CD4-positive, alpha-beta memory T cell (primary cell): ENCODE measurements around the gene HOXA13. TPM values are rescaled to one million over a fixed set of nuclear protein-coding genes. Genes with fewer than 3 reads are reported as not detected.
A peak's percentile ranks its signal among the peaks of the same experiment; 100 is the strongest.

ENCODE experiments used
- CTCF ChIA-PET: fragments of 350-600 bp; sonication (Branson Sonifier 250); formaldehyde crosslinking; loops from one replicate; lab custom pipeline; 2021; ENCODE audit warnings: inconsistent platforms; ENCODE audit not compliant: partially characterized antibody; lab: Charles Lee
- POLR2A ChIA-PET: fragments of 350-600 bp; sonication (Branson Sonifier 250); formaldehyde crosslinking; loops from one replicate; lab custom pipeline; 2021; ENCODE audit not compliant: partially characterized antibody; lab: Charles Lee
- DNase-seq, 5 donors: peaks; one replicate each; pipeline versions ENCODE4 v3.0.0 to v3.0.0-alpha.2; 2020 to 2022; ENCODE audit warnings: mixed read lengths in 1 of 5
- H3K27ac ChIP-seq: one replicate; pipeline ENCODE4 v1.7.0; 2013; ENCODE audit warnings: low read depth, low read length
- H3K27me3 ChIP-seq: 2 replicates; pipeline ENCODE4 v1.7.0; 2013; ENCODE audit warnings: mild to moderate bottlenecking, low read length, moderate library complexity; ENCODE audit not compliant: insufficient read depth
- H3K36me3 ChIP-seq: 2 replicates; pipeline ENCODE4 v1.7.0; 2013; ENCODE audit warnings: mild to moderate bottlenecking, low read length, moderate library complexity; ENCODE audit not compliant: insufficient read depth
- H3K4me1 ChIP-seq: 2 replicates; pipeline ENCODE4 v1.7.0; 2013; ENCODE audit warnings: mild to moderate bottlenecking, low read length, moderate library complexity; ENCODE audit not compliant: insufficient read depth
- H3K4me3 ChIP-seq, 2 donors: one replicate each; pipeline ENCODE4 v1.7.0; 2013; ENCODE audit warnings: low read length in 2 of 2, mild to moderate bottlenecking in 1 of 2
- H3K9me3 ChIP-seq, 2 donors: one replicate each; pipeline ENCODE4 v1.7.0; 2013; ENCODE audit warnings: low read length in 2 of 2, control low read depth in 1 of 2; ENCODE audit not compliant: control insufficient read depth in 1 of 2
- H3K27ac Mint-ChIP-seq, 7 donors: one replicate each; pipeline ENCODE4 v1.8.0; 2020 to 2021; ENCODE audit warnings: mixed read lengths in 7 of 7, mild to moderate bottlenecking in 6 of 7, inconsistent platforms in 3 of 7, moderate library complexity in 3 of 7
- H3K27me3 Mint-ChIP-seq, 2 donors: one replicate each; pipeline ENCODE4 v1.8.0; 2020 to 2021; ENCODE audit warnings: mixed read lengths in 2 of 2
- H3K36me3 Mint-ChIP-seq, 2 donors: one replicate each; pipeline ENCODE4 v1.8.0; 2020 to 2021; ENCODE audit warnings: mixed read lengths in 2 of 2, inconsistent platforms in 1 of 2, mild to moderate bottlenecking in 1 of 2
- H3K4me1 Mint-ChIP-seq, 4 donors: one replicate each; pipeline ENCODE4 v1.8.0; 2020 to 2021; ENCODE audit warnings: mixed read lengths in 4 of 4, mild to moderate bottlenecking in 1 of 4
- H3K4me3 Mint-ChIP-seq, 8 donors: one replicate each; pipeline ENCODE4 v1.8.0; 2020 to 2021; ENCODE audit warnings: mixed read lengths in 8 of 8, mild to moderate bottlenecking in 7 of 8, moderate library complexity in 6 of 8, inconsistent platforms in 3 of 8
- H3K9me3 Mint-ChIP-seq, 8 donors: one replicate each; pipeline ENCODE4 v1.8.0; 2020 to 2021; ENCODE audit warnings: mixed read lengths in 8 of 8, mild to moderate bottlenecking in 5 of 8, inconsistent platforms in 3 of 8, moderate library complexity in 1 of 8
- intact Hi-C: fragments of 100-400 bp; cut with micrococcal nuclease; formaldehyde crosslinking; loops from one replicate; pipeline ENCODE4 v1.15.1; 2023
- polyA plus RNA-seq, 2 donors: library from polyadenylated mRNA; unstranded; fragments of 300-500 nt; fragmentation: Illumina TruSeq; gene quantifications; one replicate each; pipeline ENCODE4 v1.2.3, GENCODE V29; 2021
- total RNA-seq, 2 experiments: library from RNA; stranded (reverse); gene quantifications; one replicate each; pipeline ENCODE4 v1.2.3, GENCODE V29; 2021

Gene HOXA13
- total and polyA plus RNA-seq, 4 experiments from 2014 or later = not detected

- peaks cover 0 to 27% (median 0%) of the 10 kb centered on the region in 8 donors for H3K9me3 Mint-ChIP-seq
- CTCF ChIA-PET = interaction anchor here (0.7 to 5.0 kb wide), 5 partner anchors 10 to 471 kb away, joined by 3 to 66 read pairs (median 4); no protein-coding TSS in a partner anchor
- H3K4me3 Mint-ChIP-seq = peak within 1 kb of the TSS; percentile 74 to 92 (median 83)
- Histone ChIP-seq H3K27ac (no peak within 1 kb of the TSS), H3K27me3 (peaks cover 90% of the 10 kb centered on the region), H3K9me3 (no peaks in the 10 kb centered on the region), H3K4me3 (no peak within 1 kb of the TSS), H3K36me3 (no peaks in the 10 kb centered on the region), H3K4me1 (peaks cover 51% of the 10 kb centered on the region)
- POLR2A ChIA-PET = no interaction called here
- H3K27me3 Mint-ChIP-seq = peaks cover 75 to 78% of the 10 kb centered on the region in 2 donors
- DNase-seq = peak in 1 of 5 donors; percentile 33
- H3K36me3 Mint-ChIP-seq = no peaks in the 10 kb centered on the region
- peaks cover 30 to 71% (median 46%) of the 10 kb centered on the region in 4 donors for H3K4me1 Mint-ChIP-seq
- intact Hi-C loops = loop anchor here (1.0 to 5.0 kb wide), 2 partner anchors 9 to 1900 kb away; no protein-coding TSS in a partner anchor
- H3K27ac Mint-ChIP-seq = peak within 1 kb of the TSS in 5 of 7 donors; percentile 53 to 88 (median 68)
Measured at GRCh38 chr7:27151931-27152815, 47.7 kb downstream of the HOXA13 start, which contains the start of gene HOXA3. HOXA3 (minus strand) TSS chr7:27152583; CDS start chr7:27110640, 41,943 bp downstream.

GRCh38 chr7:27151341-27151930, 48.5 kb downstream of the HOXA13 start:
- Histone ChIP-seq H3K4me1 (peaks cover 49% of the 10 kb centered on the region), H3K27ac (no peak overlapping the region), H3K27me3 (peaks cover 93% of the 10 kb centered on the region), H3K9me3 (no peaks in the 10 kb centered on the region), H3K4me3 (peak overlapping the region in 1 of 2 donors; percentile 36), H3K36me3 (no peaks in the 10 kb centered on the region)
- Mint-ChIP-seq H3K36me3 (no peaks in the 10 kb centered on the region), H3K9me3 (peaks cover 0 to 22% (median 0%) of the 10 kb centered on the region in 8 donors), H3K4me3 (peak overlapping the region; percentile 74 to 92 (median 83)), H3K27ac (peak overlapping the region in 5 of 7 donors; percentile 53 to 70 (median 68)), H3K4me1 (peaks cover 27 to 66% (median 47%) of the 10 kb centered on the region in 4 donors), H3K27me3 (peaks cover 78 to 79% of the 10 kb centered on the region in 2 donors)
- intact Hi-C loops = loop anchor here (1.0 to 5.0 kb wide), 2 partner anchors 10 to 1899 kb away; no protein-coding TSS in a partner anchor
- no peak for DNase-seq
- ChIA-PET CTCF (interaction anchor here (1.0 to 5.0 kb wide), 12 partner anchors 8 to 1295 kb away, joined by 3 to 66 read pairs (median 5); no protein-coding TSS in a partner anchor), POLR2A (no interaction called here)

- Mint-ChIP-seq H3K4me3 (peak overlapping the region; percentile 74 to 92 (median 83)), H3K27me3 (peaks cover 78 to 81% of the 10 kb centered on the region in 2 donors), H3K9me3 (peaks cover 0 to 16% (median 0%) of the 10 kb centered on the region in 8 donors), H3K36me3 (no peaks in the 10 kb centered on the region), H3K4me1 (peaks cover 24 to 61% (median 43%) of the 10 kb centered on the region in 4 donors), H3K27ac (peak overlapping the region in 2 of 7 donors; percentile 48 to 69)
- DNase-seq = peak; percentile 57 to 68 (median 65)
- H3K36me3 ChIP-seq = no peaks in the 10 kb centered on the region
- peaks cover 42% of the 10 kb centered on the region for H3K4me1 ChIP-seq
- ChIA-PET CTCF (interaction anchor here (0.8 to 5.0 kb wide), 20 partner anchors 8 to 1295 kb away, joined by 3 to 66 read pairs (median 4); no protein-coding TSS in a partner anchor), POLR2A (interaction anchor here (1.0 to 1.1 kb wide), 2 partner anchors 20 to 42 kb away, joined by 3 to 4 read pairs; partner anchors contain the start of gene HOXA4)
- H3K9me3 ChIP-seq = no peaks in the 10 kb centered on the region
- H3K4me3 ChIP-seq = peak overlapping the region in 1 of 2 donors; percentile 36
- H3K27ac ChIP-seq = no peak overlapping the region
- intact Hi-C loops = loop anchor here (1.0 to 5.0 kb wide), 2 partner anchors 11 to 1898 kb away; no protein-coding TSS in a partner anchor
- H3K27me3 ChIP-seq = peaks cover 93% of the 10 kb centered on the region
Measured at GRCh38 chr7:27150568-27151340, 49.1 kb downstream of the HOXA13 start.

DNA sequence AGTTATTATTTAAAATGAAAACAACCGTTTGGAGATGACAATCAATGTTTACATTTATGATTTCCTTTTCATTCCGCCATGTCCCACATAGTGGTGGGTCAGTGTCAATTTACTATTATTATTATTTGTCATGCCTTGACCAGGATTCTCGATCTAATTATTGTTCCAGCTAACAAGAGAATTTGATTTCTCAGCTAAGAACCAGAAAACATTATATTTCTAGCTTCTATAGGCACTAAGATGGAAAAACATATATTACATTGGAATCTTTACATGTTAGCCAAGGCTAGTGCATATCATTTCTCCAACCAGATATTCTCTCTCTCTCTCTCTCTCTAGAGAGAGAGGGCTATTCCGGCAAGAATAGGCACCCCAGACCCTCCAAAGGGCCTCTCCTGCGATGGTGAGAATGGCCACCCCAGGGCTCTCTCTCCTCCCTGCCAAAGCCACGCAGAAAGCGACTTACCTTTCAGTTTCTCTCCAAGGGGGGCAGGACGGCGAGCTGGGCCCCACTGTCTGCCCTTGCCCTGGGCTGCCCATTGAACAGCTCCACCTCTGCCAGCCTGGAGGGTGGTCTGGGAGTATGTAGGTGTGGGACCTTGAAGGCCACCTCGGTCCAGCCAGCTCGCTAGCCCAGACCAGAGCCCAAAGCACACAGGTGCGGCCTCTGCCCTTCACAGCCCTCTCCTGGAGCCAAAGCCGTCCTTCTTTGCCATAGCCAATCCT, 49.9 kb downstream of the HOXA13 start:
- Histone ChIP-seq H3K27ac (no peak overlapping the region), H3K9me3 (no peaks in the 10 kb centered on the region), H3K4me1 (peaks cover 35% of the 10 kb centered on the region), H3K4me3 (no peak overlapping the region), H3K36me3 (no peaks in the 10 kb centered on the region), H3K27me3 (peaks cover 85% of the 10 kb centered on the region)
- intact Hi-C loops = loop anchor here (5.0 kb wide), 2 partner anchors 118 to 1898 kb away; no protein-coding TSS in a partner anchor
- Mint-ChIP-seq H3K9me3 (peaks cover 0 to 8% (median 0%) of the 10 kb centered on the region in 8 donors), H3K4me1 (peaks cover 20 to 53% (median 37%) of the 10 kb centered on the region in 4 donors), H3K4me3 (peak overlapping the region in 5 of 8 donors; percentile 39 to 83 (median 46)), H3K36me3 (no peaks in the 10 kb centered on the region), H3K27me3 (peaks cover 71 to 78% of the 10 kb centered on the region in 2 donors), H3K27ac (peak overlapping the region in 1 of 7 donors; percentile 64)
- POLR2A ChIA-PET = interaction anchor here (0.9 to 1.1 kb wide), 3 partner anchors 16 to 43 kb away, joined by 3 to 4 read pairs (median 3); partner anchors contain the start of gene HOXA4
- CTCF ChIA-PET = interaction anchor here (0.8 to 5.0 kb wide), 18 partner anchors 9 to 1294 kb away, joined by 3 to 66 read pairs (median 5); no protein-coding TSS in a partner anchor
- peak in 1 of 5 donors; percentile 29 for DNase-seq

- Mint-ChIP-seq H3K9me3 (peaks cover 0 to 2% (median 0%) of the 10 kb centered on the region in 8 donors), H3K4me1 (peaks cover 17 to 43% (median 31%) of the 10 kb centered on the region in 4 donors)
- H3K4me1 ChIP-seq = peaks cover 26% of the 10 kb centered on the region
Measured at GRCh38 chr7:27148756-27149641, 50.9 kb downstream of the HOXA13 start.

More at GRCh38 chr7:27148756-27149641, 50.9 kb downstream of the HOXA13 start:
- H3K36me3 ChIP-seq = no peaks in the 10 kb centered on the region
- H3K4me3 ChIP-seq = no peak overlapping the region
- peaks cover 75% of the 10 kb centered on the region for H3K27me3 ChIP-seq
- H3K36me3 Mint-ChIP-seq = no peaks in the 10 kb centered on the region
- no peaks in the 10 kb centered on the region for H3K9me3 ChIP-seq
- H3K27me3 Mint-ChIP-seq = peaks cover 62 to 72% of the 10 kb centered on the region in 2 donors
- H3K27ac Mint-ChIP-seq = peak overlapping the region in 2 of 7 donors; percentile 57 to 64
- no peak for DNase-seq
- intact Hi-C loops = loop anchor here (5.0 kb wide), 1 partner anchor 117 kb away; no protein-coding TSS in a partner anchor
- POLR2A ChIA-PET = interaction anchor here (0.9 kb wide), 1 partner anchor 17 kb away, joined by 3 read pairs; no protein-coding TSS in a partner anchor
- H3K27ac ChIP-seq = no peak overlapping the region
- H3K4me3 Mint-ChIP-seq = peak overlapping the region in 1 of 8 donors; percentile 67
- CTCF ChIA-PET = interaction anchor here (0.8 to 5.0 kb wide), 13 partner anchors 8 to 1257 kb away, joined by 3 to 66 read pairs (median 6); no protein-coding TSS in a partner anchor
